ENCODE data around the gene LPIN3. TPM values are rescaled to one million over a fixed set of nuclear protein-coding genes. Genes with fewer than 3 reads are reported as not detected.

Gene LPIN3
- total and polyA plus RNA-seq, 2 experiments from 2014 or later = 6.1 to 9.7 TPM

DNA sequence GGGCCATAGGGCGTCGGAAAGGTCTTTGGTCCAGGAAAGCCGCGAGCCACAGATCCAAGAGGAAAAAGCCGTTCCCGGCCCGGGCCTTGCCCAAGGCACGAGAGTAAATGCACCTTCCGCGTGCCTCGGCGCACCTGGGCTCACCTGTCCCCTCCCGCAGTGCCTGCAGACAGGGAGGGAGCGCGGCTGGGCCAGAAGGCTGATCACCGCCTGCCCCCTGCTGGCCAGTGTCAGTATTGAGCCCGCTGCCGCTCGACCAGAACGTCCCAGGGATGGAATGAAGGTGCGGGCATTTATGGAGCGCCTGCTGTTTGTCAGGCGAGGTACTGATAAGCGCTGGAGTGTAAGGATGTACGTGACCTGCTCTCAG, 679 bp upstream of the LPIN3 start:
- Histone ChIP-seq H4K20me1 (replicated peaks; ENCODE audit: insufficient read depth) (no peaks in the 10 kb centered on the region; the same call in 1 of the 2 replicates), H3K27me3 (ENCODE audit: insufficient read depth) (peaks cover 7% of the 10 kb centered on the region; the same call in 1 of the 2 replicates), H3K4me2 (peak overlapping the region; percentile 72), H3K4me1 (ENCODE audit: insufficient read depth) (peaks cover 11% of the 10 kb centered on the region), H2AFZ (peak overlapping the region; percentile 98), H3K9me2 (ENCODE audit: insufficient read depth) (no peaks in the 10 kb centered on the region), H3K36me3 (ENCODE audit: insufficient read depth) (no peaks in the 10 kb centered on the region), H3K4me3 (peak overlapping the region; percentile 55), H3K79me2 (replicated peaks; ENCODE audit: insufficient read depth) (no peaks in the 10 kb centered on the region), H3K27ac (ENCODE audit: low read depth) (no peak overlapping the region), H3F3A (replicated peaks; ENCODE audit: low read depth) (no peaks in the 10 kb centered on the region; the same call in 1 of the 2 replicates)
- Mint-ChIP-seq H3K4me1 (peaks cover 10% of the 10 kb centered on the region), H3K9me3 (no peaks in the 10 kb centered on the region), H3K27me3 (ENCODE audit: insufficient read depth, low read depth, poor library complexity) (peaks cover 28% of the 10 kb centered on the region), H3K4me3 (peak overlapping the region; percentile 78), H3K27ac (peak overlapping the region; percentile 46; the same call in 1 of the 2 replicates), H3K36me3 (ENCODE audit: low read depth) (no peaks in the 10 kb centered on the region; the same call in 2 of the 3 replicates)
- TF ChIP-seq, protein P1, sequence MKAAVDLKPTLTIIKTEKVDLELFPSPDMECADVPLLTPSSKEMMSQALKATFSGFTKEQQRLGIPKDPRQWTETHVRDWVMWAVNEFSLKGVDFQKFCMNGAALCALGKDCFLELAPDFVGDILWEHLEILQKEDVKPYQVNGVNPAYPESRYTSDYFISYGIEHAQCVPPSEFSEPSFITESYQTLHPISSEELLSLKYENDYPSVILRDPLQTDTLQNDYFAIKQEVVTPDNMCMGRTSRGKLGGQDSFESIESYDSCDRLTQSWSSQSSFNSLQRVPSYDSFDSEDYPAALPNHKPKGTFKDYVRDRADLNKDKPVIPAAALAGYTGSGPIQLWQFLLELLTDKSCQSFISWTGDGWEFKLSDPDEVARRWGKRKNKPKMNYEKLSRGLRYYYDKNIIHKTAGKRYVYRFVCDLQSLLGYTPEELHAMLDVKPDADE (IDR thresholded peaks at IDR 0.05) = no peak
- TF ChIP-seq POLR2AphosphoS5 (IDR thresholded peaks at IDR 0.05; ENCODE audit: low read depth) = no peak
- peak; percentile 94 to 99 for TF ChIP-seq CTCF (conservative IDR thresholded peaks at IDR 0.05; ENCODE audit: low read depth in 2 of 2)
- no peak for TF ChIP-seq STAT1 (IDR thresholded peaks at IDR 0.05; ENCODE audit: unreplicated experiment)
- TF ChIP-seq NANOG (IDR thresholded peaks at IDR 0.05; ENCODE audit: borderline replicate concordance) = no peak
- DNase-seq (ENCODE audit: low spot score) = peak; percentile 97
- peak; percentile 79 for ATAC-seq

GRCh38 chr20:41342474-41343464, 2.1 kb downstream of the LPIN3 start:
- Histone ChIP-seq H4K20me1 (replicated peaks; ENCODE audit: insufficient read depth) (no peaks in the 10 kb centered on the region; the same call in 1 of the 2 replicates), H3K27ac (ENCODE audit: low read depth) (no peak overlapping the region), H3K36me3 (ENCODE audit: insufficient read depth) (no peaks in the 10 kb centered on the region), H3K27me3 (ENCODE audit: insufficient read depth) (peaks cover 7% of the 10 kb centered on the region; the same call in 1 of the 2 replicates), H3K4me3 (no peak overlapping the region), H3K4me2 (no peak overlapping the region), H3K4me1 (ENCODE audit: insufficient read depth) (peaks cover 11% of the 10 kb centered on the region), H3K79me2 (replicated peaks; ENCODE audit: insufficient read depth) (no peaks in the 10 kb centered on the region), H2AFZ (no peak overlapping the region), H3F3A (replicated peaks; ENCODE audit: low read depth) (no peaks in the 10 kb centered on the region; the same call in 1 of the 2 replicates), H3K9me2 (ENCODE audit: insufficient read depth) (no peaks in the 10 kb centered on the region)
- Mint-ChIP-seq H3K27me3 (ENCODE audit: insufficient read depth, low read depth, poor library complexity) (peaks cover 22% of the 10 kb centered on the region), H3K27ac (no peak overlapping the region), H3K4me3 (no peak overlapping the region), H3K9me3 (no peaks in the 10 kb centered on the region), H3K36me3 (ENCODE audit: low read depth) (no peaks in the 10 kb centered on the region; the same call in 1 of the 3 replicates), H3K4me1 (peaks cover 15% of the 10 kb centered on the region)
- ATAC-seq (no peak), DNase-seq (ENCODE audit: low spot score) (no peak)
- no peak for TF ChIP-seq EZH2phosphoT487 (IDR thresholded peaks at IDR 0.05; ENCODE audit: unreplicated experiment)
- TF ChIP-seq, protein P2, sequence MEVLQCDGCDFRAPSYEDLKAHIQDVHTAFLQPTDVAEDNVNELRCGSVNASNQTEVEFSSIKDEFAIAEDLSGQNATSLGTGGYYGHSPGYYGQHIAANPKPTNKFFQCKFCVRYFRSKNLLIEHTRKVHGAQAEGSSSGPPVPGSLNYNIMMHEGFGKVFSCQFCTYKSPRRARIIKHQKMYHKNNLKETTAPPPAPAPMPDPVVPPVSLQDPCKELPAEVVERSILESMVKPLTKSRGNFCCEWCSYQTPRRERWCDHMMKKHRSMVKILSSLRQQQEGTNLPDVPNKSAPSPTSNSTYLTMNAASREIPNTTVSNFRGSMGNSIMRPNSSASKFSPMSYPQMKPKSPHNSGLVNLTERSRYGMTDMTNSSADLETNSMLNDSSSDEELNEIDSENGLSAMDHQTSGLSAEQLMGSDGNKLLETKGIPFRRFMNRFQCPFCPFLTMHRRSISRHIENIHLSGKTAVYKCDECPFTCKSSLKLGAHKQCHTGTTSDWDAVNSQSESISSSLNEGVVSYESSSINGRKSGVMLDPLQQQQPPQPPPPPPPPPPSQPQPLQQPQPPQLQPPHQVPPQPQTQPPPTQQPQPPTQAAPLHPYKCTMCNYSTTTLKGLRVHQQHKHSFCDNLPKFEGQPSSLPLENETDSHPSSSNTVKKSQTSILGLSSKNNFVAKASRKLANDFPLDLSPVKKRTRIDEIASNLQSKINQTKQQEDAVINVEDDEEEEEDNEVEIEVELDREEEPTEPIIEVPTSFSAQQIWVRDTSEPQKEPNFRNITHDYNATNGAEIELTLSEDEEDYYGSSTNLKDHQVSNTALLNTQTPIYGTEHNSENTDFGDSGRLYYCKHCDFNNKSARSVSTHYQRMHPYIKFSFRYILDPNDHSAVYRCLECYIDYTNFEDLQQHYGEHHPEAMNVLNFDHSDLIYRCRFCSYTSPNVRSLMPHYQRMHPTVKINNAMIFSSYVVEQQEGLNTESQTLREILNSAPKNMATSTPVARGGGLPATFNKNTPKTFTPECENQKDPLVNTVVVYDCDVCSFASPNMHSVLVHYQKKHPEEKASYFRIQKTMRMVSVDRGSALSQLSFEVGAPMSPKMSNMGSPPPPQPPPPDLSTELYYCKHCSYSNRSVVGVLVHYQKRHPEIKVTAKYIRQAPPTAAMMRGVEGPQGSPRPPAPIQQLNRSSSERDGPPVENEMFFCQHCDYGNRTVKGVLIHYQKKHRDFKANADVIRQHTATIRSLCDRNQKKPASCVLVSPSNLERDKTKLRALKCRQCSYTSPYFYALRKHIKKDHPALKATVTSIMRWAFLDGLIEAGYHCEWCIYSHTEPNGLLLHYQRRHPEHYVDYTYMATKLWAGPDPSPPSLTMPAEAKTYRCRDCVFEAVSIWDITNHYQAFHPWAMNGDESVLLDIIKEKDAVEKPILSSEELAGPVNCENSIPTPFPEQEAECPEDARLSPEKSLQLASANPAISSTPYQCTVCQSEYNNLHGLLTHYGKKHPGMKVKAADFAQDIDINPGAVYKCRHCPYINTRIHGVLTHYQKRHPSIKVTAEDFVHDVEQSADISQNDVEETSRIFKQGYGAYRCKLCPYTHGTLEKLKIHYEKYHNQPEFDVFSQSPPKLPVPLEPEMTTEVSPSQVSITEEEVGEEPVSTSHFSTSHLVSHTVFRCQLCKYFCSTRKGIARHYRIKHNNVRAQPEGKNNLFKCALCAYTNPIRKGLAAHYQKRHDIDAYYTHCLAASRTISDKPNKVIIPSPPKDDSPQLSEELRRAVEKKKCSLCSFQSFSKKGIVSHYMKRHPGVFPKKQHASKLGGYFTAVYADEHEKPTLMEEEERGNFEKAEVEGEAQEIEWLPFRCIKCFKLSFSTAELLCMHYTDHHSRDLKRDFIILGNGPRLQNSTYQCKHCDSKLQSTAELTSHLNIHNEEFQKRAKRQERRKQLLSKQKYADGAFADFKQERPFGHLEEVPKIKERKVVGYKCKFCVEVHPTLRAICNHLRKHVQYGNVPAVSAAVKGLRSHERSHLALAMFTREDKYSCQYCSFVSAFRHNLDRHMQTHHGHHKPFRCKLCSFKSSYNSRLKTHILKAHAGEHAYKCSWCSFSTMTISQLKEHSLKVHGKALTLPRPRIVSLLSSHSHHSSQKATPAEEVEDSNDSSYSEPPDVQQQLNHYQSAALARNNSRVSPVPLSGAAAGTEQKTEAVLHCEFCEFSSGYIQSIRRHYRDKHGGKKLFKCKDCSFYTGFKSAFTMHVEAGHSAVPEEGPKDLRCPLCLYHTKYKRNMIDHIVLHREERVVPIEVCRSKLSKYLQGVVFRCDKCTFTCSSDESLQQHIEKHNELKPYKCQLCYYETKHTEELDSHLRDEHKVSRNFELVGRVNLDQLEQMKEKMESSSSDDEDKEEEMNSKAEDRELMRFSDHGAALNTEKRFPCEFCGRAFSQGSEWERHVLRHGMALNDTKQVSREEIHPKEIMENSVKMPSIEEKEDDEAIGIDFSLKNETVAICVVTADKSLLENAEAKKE (CRISPR knock-in tag; IDR thresholded peaks at IDR 0.05) = no peak
